Measurements from ENCODE around the gene ZFHX2. TPM values are rescaled to one million over a fixed set of nuclear protein-coding genes. Genes with fewer than 3 reads are reported as not detected.

Gene ZFHX2
- total RNA-seq, 2 experiments from 2014 or later = 0.36 to 0.57 TPM

- DNase-seq = no peak
These were observed 66.2 kb downstream of the ZFHX2 start for GRCh38 chr14:23485326-23485725.

GRCh38 chr14:23483236-23483854 is 68.2 kb downstream of the ZFHX2 start:
- H3K4me1 Mint-ChIP-seq (ENCODE audit: low read depth) = peaks cover 1% of the 10 kb centered on the region
- peaks cover 13% of the 10 kb centered on the region for H3K36me3 Mint-ChIP-seq (ENCODE audit: low read depth)
- no peak overlapping the region for H3K4me3 Mint-ChIP-seq
- no peak overlapping the region for H3K27ac Mint-ChIP-seq
- H3K9me3 Mint-ChIP-seq = no peaks in the 10 kb centered on the region
- intact Hi-C loops (cut with micrococcal nuclease) = no loop called here
- CTCF ChIA-PET = interaction anchor here (0.9 to 9.8 kb wide), 3 partner anchors 60 to 77 kb away, joined by 3 to 209 read pairs (median 27); partner anchors contain the start of gene THTPA
- peak; percentile 17 for DNase-seq
- H3K27me3 Mint-ChIP-seq (ENCODE audit: low read depth) = no peaks in the 10 kb centered on the region

More at GRCh38 chr14:23485326-23485725, 66.2 kb downstream of the ZFHX2 start:
- CTCF ChIA-PET = interaction anchor here (2.1 to 3.9 kb wide), 2 partner anchors 8 to 75 kb away, joined by 5 to 27 read pairs; no protein-coding TSS in a partner anchor
- H3K9me3 Mint-ChIP-seq = no peaks in the 10 kb centered on the region
- H3K27ac Mint-ChIP-seq = no peak overlapping the region
- H3K36me3 Mint-ChIP-seq (ENCODE audit: low read depth) = peaks cover 7% of the 10 kb centered on the region
- no peaks in the 10 kb centered on the region for H3K4me1 Mint-ChIP-seq (ENCODE audit: low read depth)
- no peaks in the 10 kb centered on the region for H3K27me3 Mint-ChIP-seq (ENCODE audit: low read depth)
- no peak overlapping the region for H3K4me3 Mint-ChIP-seq
- intact Hi-C loops (cut with micrococcal nuclease) = no loop called here

GRCh38 chr14:23482823-23483148 is 68.8 kb downstream of the ZFHX2 start:
- H3K27ac Mint-ChIP-seq = no peak overlapping the region
- CTCF ChIA-PET = interaction anchor here (0.9 to 9.8 kb wide), 2 partner anchors 60 to 78 kb away, joined by 3 to 209 read pairs; partner anchors contain the start of gene THTPA
- H3K4me1 Mint-ChIP-seq (ENCODE audit: low read depth) = peaks cover 4% of the 10 kb centered on the region
- no peak for DNase-seq
- no peaks in the 10 kb centered on the region for H3K9me3 Mint-ChIP-seq
- intact Hi-C loops (cut with micrococcal nuclease) = no loop called here
- peaks cover 16% of the 10 kb centered on the region for H3K36me3 Mint-ChIP-seq (ENCODE audit: low read depth)
- H3K4me3 Mint-ChIP-seq = no peak overlapping the region
- no peaks in the 10 kb centered on the region for H3K27me3 Mint-ChIP-seq (ENCODE audit: low read depth)

- DNase-seq = no peak
- Mint-ChIP-seq H3K9me3 (no peaks in the 10 kb centered on the region), H3K4me3 (no peak overlapping the region), H3K27ac (no peak overlapping the region), H3K4me1 (ENCODE audit: low read depth) (peaks cover 7% of the 10 kb centered on the region), H3K27me3 (ENCODE audit: low read depth) (no peaks in the 10 kb centered on the region), H3K36me3 (ENCODE audit: low read depth) (peaks cover 21% of the 10 kb centered on the region)
- CTCF ChIA-PET = interaction anchor here (0.9 to 9.8 kb wide), 2 partner anchors 61 to 78 kb away, joined by 3 to 209 read pairs; partner anchors contain the start of gene THTPA
- intact Hi-C loops (cut with micrococcal nuclease) = no loop called here
These were observed 69.4 kb downstream of the ZFHX2 start for GRCh38 chr14:23481979-23482822.

- intact Hi-C loops (cut with micrococcal nuclease) = no loop called here
- Mint-ChIP-seq H3K4me1 (ENCODE audit: low read depth) (peaks cover 7% of the 10 kb centered on the region), H3K9me3 (no peaks in the 10 kb centered on the region), H3K36me3 (ENCODE audit: low read depth) (peaks cover 26% of the 10 kb centered on the region), H3K27me3 (ENCODE audit: low read depth) (no peaks in the 10 kb centered on the region), H3K27ac (no peak overlapping the region), H3K4me3 (no peak overlapping the region)
- CTCF ChIA-PET = interaction anchor here (9.8 kb wide), 1 partner anchor 79 kb away, joined by 209 read pairs; the partner anchor contains the start of gene THTPA
- DNase-seq = no peak
These were observed 70.1 kb downstream of the ZFHX2 start for GRCh38 chr14:23481362-23481970.

GRCh38 chr14:23478109-23478759 is 73.3 kb downstream of the ZFHX2 start:
- Mint-ChIP-seq H3K36me3 (ENCODE audit: low read depth) (peaks cover 31% of the 10 kb centered on the region), H3K27ac (no peak overlapping the region), H3K27me3 (ENCODE audit: low read depth) (no peaks in the 10 kb centered on the region), H3K4me1 (ENCODE audit: low read depth) (peaks cover 7% of the 10 kb centered on the region), H3K4me3 (no peak overlapping the region), H3K9me3 (no peaks in the 10 kb centered on the region)
- peak; percentile 80 for DNase-seq
- CTCF ChIA-PET = interaction anchor here (0.6 to 9.8 kb wide), 16 partner anchors 11 to 410 kb away, joined by 3 to 209 read pairs (median 3); partner anchors contain the start of gene THTPA
- intact Hi-C loops (cut with micrococcal nuclease) = loop anchor here (1.0 kb wide), 2 partner anchors 61 to 84 kb away; no protein-coding TSS in a partner anchor

GRCh38 chr14:23470947-23471346 is 80.6 kb downstream of the ZFHX2 start:
- Mint-ChIP-seq H3K4me1 (ENCODE audit: low read depth) (peaks cover 11% of the 10 kb centered on the region), H3K36me3 (ENCODE audit: low read depth) (peaks cover 12% of the 10 kb centered on the region), H3K9me3 (no peaks in the 10 kb centered on the region), H3K27ac (no peak overlapping the region), H3K4me3 (no peak overlapping the region), H3K27me3 (ENCODE audit: low read depth) (no peaks in the 10 kb centered on the region)
- CTCF ChIA-PET = interaction anchor here (0.7 kb wide), 1 partner anchor 98 kb away, joined by 5 read pairs; no protein-coding TSS in a partner anchor
- DNase-seq = no peak
- intact Hi-C loops (cut with micrococcal nuclease) = no loop called here

Other genes with a start within 250 kb of the ZFHX2 start
- 10 to 100 TPM; 14.7 to 15.8 TPM for gene PPP1R3E, start 248.9 kb downstream of the ZFHX2 start, total RNA-seq
- 1 to 10 TPM in 1 of 2 experiments, under 1 TPM in 1; 0.60 to 1.5 TPM for gene BCL2L2, start 244.9 kb downstream of the ZFHX2 start, total RNA-seq
- gene PABPN1, start 230.3 kb downstream of the ZFHX2 start, total RNA-seq = 100 to 1,000 TPM; 194 to 204 TPM
- 1 to 10 TPM; 3.5 to 4.8 TPM for gene SLC22A17, start 198.9 kb downstream of the ZFHX2 start, total RNA-seq
- not detected for gene EFS, start 186.6 kb downstream of the ZFHX2 start, total RNA-seq
- gene IL25, start 179.0 kb downstream of the ZFHX2 start, total RNA-seq = not detected
- gene CMTM5, start 174.7 kb downstream of the ZFHX2 start, total RNA-seq = not detected
- not detected for gene MYH6, start 143.5 kb downstream of the ZFHX2 start, total RNA-seq
- not detected for gene MYH7, start 116.1 kb downstream of the ZFHX2 start, total RNA-seq
- 10 to 100 TPM; 38.9 to 40.8 TPM for gene NGDN, start 82.1 kb downstream of the ZFHX2 start, total RNA-seq
- gene THTPA, start 4.5 kb upstream of the ZFHX2 start, total RNA-seq = 1 to 10 TPM; 6.2 to 6.6 TPM
- gene AP1G2, start 16.0 kb upstream of the ZFHX2 start, total RNA-seq = 100 to 1,000 TPM; 205 to 216 TPM
- under 1 TPM in 1 of 2 experiments, not detected in 1; 0.05 TPM for gene JPH4, start 27.0 kb upstream of the ZFHX2 start, total RNA-seq
- gene DHRS2, start 84.6 kb upstream of the ZFHX2 start, total RNA-seq = under 1 TPM; 0.17 to 0.26 TPM

All from activated naive CD4-positive, alpha-beta T cell treated with anti-CD3 and anti-CD28 coated beads for 36 hours (primary cell).